ENCODE data around the gene FAM53B. TPM values are rescaled to one million over a fixed set of nuclear protein-coding genes. Genes with fewer than 3 reads are reported as not detected.

Gene FAM53B
- total RNA-seq, 1 experiment from 2014 or later, result 9.8 TPM

GRCh38 chr10:124681626-124682552 lies 62.3 kb downstream of the FAM53B start:
- H3K4me2 ChIP-seq, result no peak overlapping the region
- H3K9me3 ChIP-seq (ENCODE audit: insufficient read depth, low read depth), result no peaks in the 10 kb centered on the region
- TF ChIP-seq CTCF (conservative IDR thresholded peaks at IDR 0.05), result no peak
- no peak for TF ChIP-seq EZH2 (IDR thresholded peaks at IDR 0.05; ENCODE audit: low read depth)
- H2AFZ ChIP-seq, result no peak overlapping the region
- no TSS peak for BruUV-seq (replicated peaks)
- no peaks in the 10 kb centered on the region for H4K20me1 ChIP-seq (ENCODE audit: insufficient read depth)
- H3K27ac ChIP-seq, result no peak overlapping the region
- H3F3A ChIP-seq (ENCODE audit: insufficient read depth, low read depth), result no peaks in the 10 kb centered on the region
- H3K4me1 ChIP-seq (replicated peaks; ENCODE audit: insufficient read depth), result no peaks in the 10 kb centered on the region
- no peaks in the 10 kb centered on the region for H3K9me2 ChIP-seq (ENCODE audit: insufficient read depth)
- no peaks in the 10 kb centered on the region for H3K36me3 ChIP-seq (ENCODE audit: low read depth)
- H3K79me2 ChIP-seq (ENCODE audit: low read depth), result no peaks in the 10 kb centered on the region
- ChIA-PET POLR2A (ENCODE audit: unreplicated experiment) (no interaction called here), CTCF (no interaction called here)
- intact Hi-C loops (cut with micrococcal nuclease; ENCODE audit: unreplicated experiment), result no loop called here
- H3K27me3 ChIP-seq (ENCODE audit: insufficient read depth, low read depth), result no peaks in the 10 kb centered on the region
- DNase-seq, result no peak
- no peak overlapping the region for H3K4me3 ChIP-seq

GRCh38 chr10:124681091-124681490 lies 63.1 kb downstream of the FAM53B start:
- ChIA-PET POLR2A (ENCODE audit: unreplicated experiment) (no interaction called here), CTCF (no interaction called here)
- TF ChIP-seq EZH2 (IDR thresholded peaks at IDR 0.05; ENCODE audit: low read depth), result no peak
- no peak for TF ChIP-seq CTCF (conservative IDR thresholded peaks at IDR 0.05)
- intact Hi-C loops (cut with micrococcal nuclease; ENCODE audit: unreplicated experiment), result no loop called here
- Histone ChIP-seq H3K36me3 (ENCODE audit: low read depth) (no peaks in the 10 kb centered on the region), H3K9me2 (ENCODE audit: insufficient read depth) (no peaks in the 10 kb centered on the region), H3K79me2 (ENCODE audit: low read depth) (no peaks in the 10 kb centered on the region), H3K27ac (no peak overlapping the region), H3K4me3 (no peak overlapping the region), H4K20me1 (ENCODE audit: insufficient read depth) (no peaks in the 10 kb centered on the region), H3K4me2 (no peak overlapping the region), H2AFZ (no peak overlapping the region), H3K4me1 (replicated peaks; ENCODE audit: insufficient read depth) (no peaks in the 10 kb centered on the region), H3F3A (ENCODE audit: insufficient read depth, low read depth) (no peaks in the 10 kb centered on the region), H3K9me3 (ENCODE audit: insufficient read depth, low read depth) (no peaks in the 10 kb centered on the region), H3K27me3 (ENCODE audit: insufficient read depth, low read depth) (no peaks in the 10 kb centered on the region)
- BruUV-seq (replicated peaks), result no TSS peak
- no peak for DNase-seq

GRCh38 chr10:124680675-124681074 lies 63.5 kb downstream of the FAM53B start:
- TF ChIP-seq EZH2 (IDR thresholded peaks at IDR 0.05; ENCODE audit: low read depth), result no peak
- no peak for TF ChIP-seq CTCF (conservative IDR thresholded peaks at IDR 0.05)

More at GRCh38 chr10:124680675-124681074, 63.5 kb downstream of the FAM53B start:
- intact Hi-C loops (cut with micrococcal nuclease; ENCODE audit: unreplicated experiment), result no loop called here
- H3K9me3 ChIP-seq (ENCODE audit: insufficient read depth, low read depth), result no peaks in the 10 kb centered on the region
- no peak overlapping the region for H3K4me2 ChIP-seq
- H3K36me3 ChIP-seq (ENCODE audit: low read depth), result no peaks in the 10 kb centered on the region
- H3K79me2 ChIP-seq (ENCODE audit: low read depth), result no peaks in the 10 kb centered on the region
- no peak for DNase-seq
- CTCF ChIA-PET, result no interaction called here
- H4K20me1 ChIP-seq (ENCODE audit: insufficient read depth), result no peaks in the 10 kb centered on the region
- H3K27me3 ChIP-seq (ENCODE audit: insufficient read depth, low read depth), result no peaks in the 10 kb centered on the region
- H3K27ac ChIP-seq, result no peak overlapping the region
- POLR2A ChIA-PET (ENCODE audit: unreplicated experiment), result no interaction called here
- no peaks in the 10 kb centered on the region for H3K9me2 ChIP-seq (ENCODE audit: insufficient read depth)
- no peaks in the 10 kb centered on the region for H3K4me1 ChIP-seq (replicated peaks; ENCODE audit: insufficient read depth)
- H2AFZ ChIP-seq, result no peak overlapping the region
- H3K4me3 ChIP-seq, result no peak overlapping the region
- BruUV-seq (replicated peaks), result no TSS peak
- H3F3A ChIP-seq (ENCODE audit: insufficient read depth, low read depth), result no peaks in the 10 kb centered on the region
